Osteocyte (in vitro differentiated cells): ENCODE data around the gene ANO8. TPM values are rescaled to one million over a fixed set of nuclear protein-coding genes. Genes with fewer than 3 reads are reported as not detected.

Experiments
- DNase-seq: peaks from one replicate; pipeline ENCODE4 v3.0.0; 2021; ENCODE audit warnings: mixed read lengths; ENCODE audit not compliant: unreplicated experiment; ENCODE audit errors: extremely low spot score
- H3K27ac Mint-ChIP-seq: one replicate; pipeline ENCODE4 v1.8.0; 2021; ENCODE audit warnings: mild to moderate bottlenecking, mixed read lengths; ENCODE audit not compliant: unreplicated experiment
- H3K27me3 Mint-ChIP-seq: one replicate; pipeline ENCODE4 v1.8.0; 2021; ENCODE audit warnings: mixed read lengths; ENCODE audit not compliant: unreplicated experiment
- H3K36me3 Mint-ChIP-seq: one replicate; pipeline ENCODE4 v1.8.0; 2021; ENCODE audit warnings: mixed read lengths; ENCODE audit not compliant: unreplicated experiment
- H3K4me1 Mint-ChIP-seq: one replicate; pipeline ENCODE4 v1.8.0; 2021; ENCODE audit warnings: mixed read lengths; ENCODE audit not compliant: unreplicated experiment
- H3K4me3 Mint-ChIP-seq: one replicate; pipeline ENCODE4 v1.8.0; 2021; ENCODE audit warnings: mild to moderate bottlenecking, moderate library complexity, mixed read lengths; ENCODE audit not compliant: unreplicated experiment
- H3K9me3 Mint-ChIP-seq: one replicate; pipeline ENCODE4 v1.8.0; 2021; ENCODE audit warnings: mixed read lengths; ENCODE audit not compliant: unreplicated experiment
- CTCF ChIP-seq: fragments of 200-600 bp; sonication (generic); IDR thresholded peaks from 2 replicates; pipeline ENCODE4 v1.5.0; 2021; ENCODE audit warnings: antibody characterized with exemption, mild to moderate bottlenecking, moderate library complexity
- total RNA-seq: library from RNA; stranded (reverse); gene quantifications from 2 replicates; pipeline ENCODE4 v1.2.1, GENCODE V29; 2021

ANO8 gene
- total RNA-seq, 1 donor from 2014 or later = 21.9 TPM

GRCh38 chr19:17358395-17358794, 23.7 kb upstream of the ANO8 start:
- no peak for TF ChIP-seq CTCF
- H3K36me3 Mint-ChIP-seq = no peaks in the 10 kb centered on the region
- H3K27ac Mint-ChIP-seq = no peak overlapping the region
- DNase-seq = no peak
- no peaks in the 10 kb centered on the region for H3K9me3 Mint-ChIP-seq
- peaks cover 5% of the 10 kb centered on the region for H3K27me3 Mint-ChIP-seq
- H3K4me1 Mint-ChIP-seq = peaks cover 9% of the 10 kb centered on the region
- H3K4me3 Mint-ChIP-seq = no peak overlapping the region

- peaks cover 16% of the 10 kb centered on the region for H3K4me1 Mint-ChIP-seq
- no peak overlapping the region for H3K27ac Mint-ChIP-seq
- H3K36me3 Mint-ChIP-seq = no peaks in the 10 kb centered on the region
- no peaks in the 10 kb centered on the region for H3K9me3 Mint-ChIP-seq
- no peak for DNase-seq
- H3K27me3 Mint-ChIP-seq = peaks cover 5% of the 10 kb centered on the region
- no peak for TF ChIP-seq CTCF
- H3K4me3 Mint-ChIP-seq = no peak overlapping the region
Observed at GRCh38 chr19:17357724-17358123, 23.1 kb upstream of the ANO8 start.

GRCh38 chr19:17357078-17357666, 22.5 kb upstream of the ANO8 start:
- H3K9me3 Mint-ChIP-seq = no peaks in the 10 kb centered on the region
- H3K4me1 Mint-ChIP-seq = peaks cover 17% of the 10 kb centered on the region
- no peak for DNase-seq
- H3K27ac Mint-ChIP-seq = no peak overlapping the region
- H3K27me3 Mint-ChIP-seq = peaks cover under 1% of the 10 kb centered on the region
- TF ChIP-seq CTCF = no peak
- no peaks in the 10 kb centered on the region for H3K36me3 Mint-ChIP-seq
- no peak overlapping the region for H3K4me3 Mint-ChIP-seq

- Mint-ChIP-seq H3K36me3 (no peaks in the 10 kb centered on the region), H3K4me1 (peaks cover 28% of the 10 kb centered on the region), H3K4me3 (no peak overlapping the region), H3K9me3 (no peaks in the 10 kb centered on the region), H3K27me3 (no peaks in the 10 kb centered on the region), H3K27ac (no peak overlapping the region)
- TF ChIP-seq CTCF = no peak
- DNase-seq = no peak
Observed at GRCh38 chr19:17353386-17353785, 18.7 kb upstream of the ANO8 start.

GRCh38 chr19:17352608-17353280, 18.1 kb upstream of the ANO8 start:
- Mint-ChIP-seq H3K36me3 (no peaks in the 10 kb centered on the region), H3K9me3 (no peaks in the 10 kb centered on the region), H3K27ac (no peak overlapping the region), H3K4me1 (peaks cover 32% of the 10 kb centered on the region), H3K4me3 (no peak overlapping the region), H3K27me3 (no peaks in the 10 kb centered on the region)
- TF ChIP-seq CTCF = no peak
- DNase-seq = no peak
